Inflammatory macrophage treated with lipopolysaccharide for 4 hours (primary cell): ENCODE data around the gene TSR3.

Experiments
- DNase-seq: peaks from one replicate; pipeline ENCODE4 v3.0.0-alpha.2; 2020

TSR3 gene

DNA sequence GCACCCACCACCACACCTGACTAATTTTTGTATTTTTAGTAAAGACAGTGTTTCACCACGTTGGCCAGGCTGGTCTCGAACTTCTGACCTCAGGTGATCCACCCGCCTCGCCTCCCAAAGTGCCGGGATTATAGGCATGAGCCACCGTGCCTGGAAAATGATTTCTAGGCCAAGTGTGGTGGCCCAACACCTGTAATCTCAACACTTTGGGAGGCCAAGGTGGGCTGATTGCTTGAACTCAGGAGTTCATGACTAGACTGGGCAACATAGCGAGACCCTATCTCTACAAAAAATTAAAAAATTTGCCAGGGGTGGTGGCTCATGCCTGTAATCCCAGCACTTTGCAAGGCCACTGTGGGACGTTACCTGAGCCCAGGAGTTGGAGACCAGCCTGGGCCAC is 29.3 kb downstream of the TSR3 start:
- no peak for DNase-seq

DNA sequence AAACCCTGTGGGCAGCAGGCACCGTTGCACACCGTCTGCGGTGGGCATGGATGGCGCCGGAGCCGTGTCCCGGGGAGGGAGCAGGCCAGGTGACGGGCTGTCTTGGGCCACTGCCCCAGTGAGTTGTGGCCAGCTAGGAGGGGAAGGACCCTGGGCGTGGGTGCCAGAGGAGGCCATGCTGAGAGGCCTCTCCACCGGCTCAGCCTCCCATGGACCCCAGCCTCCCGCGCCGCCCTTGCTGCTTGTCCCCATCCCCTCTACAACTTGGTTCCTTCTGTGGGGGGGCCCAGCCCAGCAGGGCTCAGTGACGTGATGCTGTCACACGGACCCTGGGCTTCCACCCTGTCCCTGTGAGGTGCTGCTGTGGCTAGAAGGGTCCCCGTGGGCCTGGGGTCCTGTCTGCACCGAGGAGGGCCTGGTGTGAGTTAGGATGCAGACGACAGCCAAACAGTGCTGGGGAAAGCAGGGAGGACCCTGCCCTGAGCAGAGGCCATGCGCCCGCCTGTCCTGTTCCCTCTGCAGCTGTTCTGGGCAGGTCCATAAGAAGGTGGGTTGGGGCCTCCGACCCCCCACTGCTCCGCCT is 30.9 kb downstream of the TSR3 start:
- DNase-seq: no peak

DNA sequence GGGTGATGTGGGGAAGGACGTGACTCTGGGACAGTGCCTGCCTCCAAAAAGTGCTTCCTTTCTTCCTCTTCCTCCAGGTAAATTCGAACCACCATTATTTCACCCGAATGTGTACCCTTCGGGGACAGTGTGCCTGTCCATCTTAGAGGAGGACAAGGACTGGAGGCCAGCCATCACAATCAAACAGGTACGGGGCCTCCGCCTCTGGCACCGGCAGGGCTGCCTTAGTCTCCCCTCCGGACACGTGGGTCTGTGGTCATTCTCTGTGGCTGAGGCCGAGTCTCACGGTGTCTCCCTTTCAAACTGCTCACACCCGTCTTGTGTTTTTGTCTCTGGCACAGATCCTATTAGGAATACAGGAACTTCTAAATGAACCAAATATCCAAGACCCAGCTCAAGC is 31.6 kb downstream of the TSR3 start:
- no peak for DNase-seq

DNA sequence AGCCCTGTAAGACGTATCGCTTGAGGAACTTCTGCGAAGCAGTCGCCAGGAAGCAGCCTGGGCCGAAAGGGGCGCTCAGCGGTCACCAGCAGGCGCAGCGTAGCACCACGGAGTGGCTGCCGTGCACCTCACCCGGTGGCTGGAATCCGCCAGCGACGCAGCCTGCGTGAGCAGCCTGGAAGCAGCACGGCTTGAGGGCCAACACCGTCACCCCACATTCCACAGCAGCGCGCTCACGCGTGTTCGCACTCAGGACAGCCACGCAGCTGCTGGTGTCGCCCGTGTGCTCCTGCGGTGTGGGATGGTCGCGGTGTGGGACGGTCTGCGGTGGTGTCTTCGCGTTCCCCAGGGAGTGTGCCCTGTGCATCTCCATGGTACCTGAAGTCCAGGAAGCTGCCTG is 32.6 kb downstream of the TSR3 start:
- DNase-seq: no peak

GRCh38 chr16:1318268-1318545 is 33.5 kb downstream of the TSR3 start:
- no peak for DNase-seq

DNA sequence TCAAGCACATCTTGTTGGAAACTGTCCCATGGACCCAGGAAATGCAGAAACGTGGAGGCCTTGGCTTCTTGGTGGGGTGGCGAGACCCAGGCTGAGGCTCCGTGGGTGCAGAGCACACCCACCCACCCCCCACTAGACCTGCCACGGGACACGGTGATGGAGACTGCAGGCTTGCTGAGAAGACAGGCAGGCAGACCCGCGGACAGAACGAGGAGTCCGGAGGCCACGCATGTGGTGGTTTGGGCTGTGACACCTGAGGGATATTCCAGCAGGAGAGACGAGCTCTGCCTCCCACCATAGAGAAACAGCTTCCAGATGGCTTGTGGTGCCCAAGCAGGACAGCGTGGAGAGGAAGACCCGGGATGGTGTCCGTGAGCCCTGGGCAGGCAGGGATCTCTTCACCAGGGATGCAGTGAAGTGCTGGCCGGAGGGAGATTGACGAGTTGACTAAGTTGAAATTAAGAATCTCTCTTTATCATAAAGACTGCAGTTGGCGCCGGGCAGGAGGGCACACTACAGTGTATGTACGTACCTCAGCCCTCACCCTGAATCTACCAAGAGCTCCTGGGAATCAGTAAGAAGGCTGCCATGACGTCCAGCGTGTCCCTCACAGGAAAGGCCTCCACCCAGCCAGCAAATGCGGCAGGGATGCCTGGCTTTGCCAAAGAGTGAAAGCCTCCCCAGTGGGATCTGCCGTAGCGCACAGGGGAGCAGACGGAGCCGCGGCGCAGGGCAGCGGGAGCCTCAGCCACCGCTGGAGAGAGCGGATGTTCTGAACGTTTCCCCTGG is 34.0 kb downstream of the TSR3 start:
- DNase-seq: no peak

DNA sequence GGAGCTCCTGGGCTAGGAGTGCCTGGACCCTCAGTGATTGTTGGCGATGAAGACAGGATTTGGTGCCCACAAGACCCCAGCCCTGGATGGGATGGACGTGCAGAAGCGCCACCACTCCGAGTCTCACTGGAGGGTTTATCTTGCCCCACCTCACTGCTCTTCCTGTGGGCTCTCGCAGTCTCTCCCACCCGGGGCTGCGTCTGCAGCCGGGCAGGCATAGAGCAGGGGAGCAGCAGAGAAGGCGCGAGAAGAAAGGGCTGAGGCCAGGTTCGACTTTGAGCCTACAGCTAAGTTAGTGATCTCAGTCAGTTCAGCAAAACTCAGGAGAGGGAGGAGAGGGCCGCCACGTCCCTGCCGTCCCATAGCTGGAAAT is 35.7 kb downstream of the TSR3 start:
- DNase-seq: no peak

- DNase-seq: no peak
Measured at GRCh38 chr16:1315081-1316032, 36.3 kb downstream of the TSR3 start.

- DNase-seq: no peak
Measured at GRCh38 chr16:1314399-1315068, 37.1 kb downstream of the TSR3 start.

GRCh38 chr16:1313721-1314369 is 37.8 kb downstream of the TSR3 start:
- no peak for DNase-seq

- DNase-seq: no peak
Measured at GRCh38 chr16:1312903-1313302, 38.8 kb downstream of the TSR3 start.

DNA sequence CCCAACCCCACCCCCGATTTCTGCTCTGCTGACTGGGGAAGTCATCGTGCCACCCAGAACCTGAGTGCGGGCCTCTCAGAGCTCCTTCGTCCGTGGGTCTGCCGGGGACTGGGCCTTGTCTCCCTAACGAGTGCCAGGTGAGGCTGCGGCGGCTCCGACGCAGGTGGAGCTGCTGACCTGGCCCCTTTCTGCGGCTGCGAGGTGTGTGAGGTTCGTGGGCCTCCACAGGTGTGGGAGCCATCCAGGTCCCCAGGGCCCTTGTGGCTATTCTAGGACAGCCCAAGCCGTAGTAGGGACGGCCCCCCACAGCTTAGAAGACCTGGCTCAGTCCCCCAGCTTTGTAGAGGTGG is 39.2 kb downstream of the TSR3 start:
- no peak for DNase-seq

GRCh38 chr16:1311738-1312466 is 39.8 kb downstream of the TSR3 start:
- DNase-seq: peak; percentile 56

GRCh38 chr16:1311212-1311737 is 40.4 kb downstream of the TSR3 start:
- no peak for DNase-seq

GRCh38 chr16:1310832-1311200 is 40.9 kb downstream of the TSR3 start:
- DNase-seq: peak; percentile 17

- DNase-seq: peak; percentile 62
Measured at GRCh38 chr16:1309888-1310831, 41.5 kb downstream of the TSR3 start.

DNA sequence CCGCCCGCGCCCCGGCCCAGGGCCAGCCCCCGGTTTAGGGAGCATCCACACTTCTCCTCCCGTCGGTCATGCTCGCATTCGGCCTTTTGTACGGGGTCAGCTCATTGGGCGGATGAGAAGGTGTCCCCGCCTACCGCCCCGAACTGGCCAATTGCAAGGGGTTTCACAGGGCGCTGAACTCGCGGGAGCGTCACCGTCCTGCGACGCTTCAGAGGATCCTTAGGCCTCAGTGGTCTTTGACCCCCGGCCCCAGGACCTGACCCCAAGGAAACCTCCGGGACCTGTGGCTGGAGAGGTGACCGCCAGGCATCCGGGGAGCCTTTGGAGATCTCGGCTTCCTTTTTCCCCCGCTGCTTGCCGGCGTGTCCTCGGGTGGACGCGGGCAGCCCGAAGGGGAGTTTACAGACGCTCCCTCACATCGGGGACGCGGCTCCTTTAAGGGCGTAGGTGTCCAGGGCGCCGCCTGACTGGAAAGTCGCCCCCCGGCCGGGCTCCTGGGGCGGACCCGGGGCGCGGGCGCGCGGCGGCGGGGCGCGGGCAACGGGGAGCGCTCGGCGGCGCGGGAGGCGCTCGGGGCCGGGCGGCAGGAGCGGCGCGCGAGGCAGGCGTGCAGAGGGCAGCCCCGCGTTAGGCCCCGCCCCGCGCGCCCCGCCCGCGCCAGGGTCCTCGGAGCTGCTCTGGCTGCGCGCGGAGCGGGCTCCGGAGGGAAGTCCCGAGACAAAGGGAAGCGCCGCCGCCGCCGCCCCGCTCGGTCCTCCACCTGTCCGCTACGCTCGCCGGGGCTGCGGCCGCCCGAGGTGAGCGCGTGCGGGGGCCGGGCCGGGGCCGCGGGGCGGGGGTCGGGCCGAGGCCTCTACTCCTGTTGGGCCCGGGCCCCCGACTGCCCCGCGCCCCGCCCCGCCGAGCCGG is 42.4 kb downstream of the TSR3 start, which contains the start of gene UBE2I:
UBE2I (plus strand) TSS at position 660 of the 909 bp plus-strand sequence. CDS start 4,395 bp downstream, outside the sequence.
- peak; percentile 94 for DNase-seq

DNA sequence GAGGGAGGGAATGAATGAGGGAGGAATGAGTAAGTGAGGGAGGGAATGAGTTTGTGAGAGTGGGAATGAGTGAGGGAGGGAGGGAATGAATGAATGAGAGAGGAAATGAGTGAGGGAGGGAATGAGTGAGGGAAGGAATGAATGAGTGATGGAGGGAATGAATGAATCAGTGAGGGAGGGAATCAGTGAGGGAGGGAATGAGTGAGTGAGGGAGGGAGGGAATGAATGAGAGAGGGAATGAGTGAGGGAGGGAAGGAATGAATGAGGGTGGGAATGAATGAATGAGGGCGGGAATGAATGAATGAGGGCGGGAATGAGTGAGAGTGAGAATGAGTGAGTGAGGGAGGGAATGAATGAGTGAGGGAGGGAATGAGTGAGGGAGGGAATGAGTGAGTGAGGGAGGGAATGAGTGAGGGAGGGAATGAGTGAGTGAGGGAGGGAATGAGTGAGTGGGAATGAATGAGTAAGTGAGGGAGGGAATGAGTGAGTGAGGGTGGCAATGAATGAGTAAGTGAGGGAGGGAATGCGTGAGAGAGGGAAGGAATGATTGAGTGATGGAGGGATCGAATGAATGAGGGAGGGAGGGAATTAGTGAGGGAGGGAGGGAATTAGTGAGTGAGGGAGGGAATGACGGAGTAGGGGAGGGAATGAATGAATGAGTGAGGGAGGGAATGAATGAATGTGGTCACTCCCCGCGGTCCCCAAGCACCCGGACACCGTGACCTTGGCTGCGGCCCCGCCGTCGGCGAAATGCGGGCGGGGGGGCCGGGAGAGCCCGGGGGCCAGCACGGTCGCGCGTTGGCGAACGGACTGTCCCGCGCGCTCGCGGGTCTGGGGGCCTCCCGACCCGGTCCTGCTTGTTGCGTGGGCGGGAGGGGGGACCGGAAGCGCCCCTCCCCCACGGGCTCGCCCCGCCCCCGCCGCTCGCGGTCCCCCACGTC is 43.4 kb downstream of the TSR3 start:
- DNase-seq: no peak
